Inflammatory macrophage (primary cell): ENCODE results near the gene TAS2R41.
"Not testable (repeated sequence)": the region's sequence is repeated elsewhere in the genome, so short reads cannot be mapped to it uniquely, and the experiment has no call there.

Experiments
- DNase-seq, 2 donors: peaks; one replicate each; pipeline ENCODE4 v3.0.0-alpha.2; 2020 to 2022

Gene TAS2R41

GRCh38 chr7:143519411-143520131 lies 41.9 kb downstream of the TAS2R41 start:
- peak; percentile 64 to 68 for DNase-seq

DNA sequence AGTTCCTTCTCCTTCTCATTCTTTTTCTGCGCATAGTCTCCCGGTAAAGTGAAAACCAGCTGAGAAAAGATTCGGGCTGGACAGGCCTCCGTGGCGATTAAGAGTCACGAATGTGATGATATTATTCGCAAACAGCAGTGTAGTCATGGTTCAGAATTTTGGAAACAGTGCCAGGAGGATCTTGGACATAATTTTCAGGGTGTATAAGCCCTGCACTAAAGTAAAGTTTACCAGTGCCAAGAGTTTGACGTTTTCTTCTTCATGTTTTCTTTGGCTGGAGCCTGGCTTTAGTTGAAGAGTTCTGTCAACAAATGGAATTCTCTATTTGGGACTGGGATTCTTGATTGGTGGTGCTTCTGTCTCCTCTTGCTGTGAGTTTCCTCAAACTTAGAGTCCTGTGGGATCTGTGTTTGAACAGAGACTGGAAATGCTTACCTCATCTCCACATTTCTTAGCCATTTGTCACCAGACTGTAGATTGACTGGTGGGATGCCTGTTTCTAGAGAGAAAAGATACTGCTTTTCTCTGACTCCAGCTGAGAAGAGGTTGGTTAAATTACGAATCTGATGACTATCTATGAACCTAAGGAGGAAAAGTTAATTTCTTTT lies 44.7 kb downstream of the TAS2R41 start:
- not testable (repeated sequence) for DNase-seq
